Aorta (tissue), 5 donors: ENCODE results near the gene NKD1. TPM values are rescaled to one million over a fixed set of nuclear protein-coding genes. Genes with fewer than 3 reads are reported as not detected.

Experiments used
- ATAC-seq: fragments of 200-7000 bp; cut with Tn5 transposase; one replicate; pipeline ENCODE4 v1.9.1; 2022; ENCODE audit warnings: moderate library complexity; ENCODE audit not compliant: low FRiP score
- DNase-seq, 2 donors: peaks; one replicate each; pipeline ENCODE4 v3.0.0-alpha.2; 2020
- H3K27ac ChIP-seq, 2 donors: one replicate each; pipeline ENCODE4 v1.5.1; 2013; ENCODE audit warnings: low read length in 2 of 2, mild to moderate bottlenecking in 2 of 2, moderate library complexity in 2 of 2, control low read depth in 1 of 2, inconsistent platforms in 1 of 2, low read depth in 1 of 2
- H3K27me3 ChIP-seq, 2 donors: one replicate each; pipeline ENCODE4 v1.6.1; 2013; ENCODE audit warnings: control low read depth in 1 of 2, low read length in 1 of 2, mild to moderate bottlenecking in 1 of 2, moderate library complexity in 1 of 2; ENCODE audit not compliant: insufficient read depth in 2 of 2, control insufficient read depth in 1 of 2
- H3K36me3 ChIP-seq, 2 donors: one replicate each; pipeline ENCODE4 v1.6.1; 2013; ENCODE audit warnings: control low read depth in 1 of 2, low read length in 1 of 2, mild to moderate bottlenecking in 1 of 2; ENCODE audit not compliant: insufficient read depth in 2 of 2, control insufficient read depth in 1 of 2
- H3K4me1 ChIP-seq, 2 donors: one replicate each; pipeline ENCODE4 v1.6.1; 2013; ENCODE audit warnings: low read length in 2 of 2, control low read depth in 1 of 2, mild to moderate bottlenecking in 1 of 2, moderate library complexity in 1 of 2; ENCODE audit not compliant: insufficient read depth in 2 of 2, control insufficient read depth in 1 of 2
- H3K4me3 ChIP-seq, 2 donors: one replicate each; pipeline ENCODE4 v1.5.1; 2013; ENCODE audit warnings: low read length in 2 of 2, control low read depth in 1 of 2, mild to moderate bottlenecking in 1 of 2
- H3K9me3 ChIP-seq: one replicate; pipeline ENCODE4 v1.6.1; 2013; ENCODE audit warnings: mild to moderate bottlenecking, low read length; ENCODE audit not compliant: control insufficient read depth
- whole genome bisulfite sequencing, 2 donors: extraction: QIAGEN DNeasy Blood & Tissue Kit; methylation state at CpG; one replicate each; pipeline ENCODE4 v1.1.7; 2013; 5-methylcytosine and 5-hydroxymethylcytosine counted together
- intact Hi-C, 2 donors: fragments of 100-400 bp; cut with DNase I; formaldehyde crosslinking; loops; one replicate each; pipeline versions ENCODE4 v1.14.2 to v1.15.0; 2022
- polyA plus RNA-seq, 2 donors: library from polyadenylated mRNA; stranded (reverse); fragments of 200-250 nt; gene quantifications; one replicate each; pipeline ENCODE4 v1.2.3, GENCODE V29; 2013
- total RNA-seq, 2 donors: library from RNA; stranded (reverse); fragmentation: NEBNext Ultra II Directional; extraction: Animal tissue kit (Norgen Biotek cat#: 25700); gene quantifications; one replicate each; pipeline ENCODE4 v1.2.1, GENCODE V29; 2021
- donor health status: healthy with polysubstance abuse.
- donor health status: Bipolar disorder and iron deficiency.
- donor health status: DM: no; HTN: no; CAD: no.
- donor health status: DM: no; HTN: no; CAD: no.
- donor health status: DM: yes; HTN: yes; CAD: no.

Gene NKD1
- total and polyA plus RNA-seq, 4 donors, result 5.1 to 55.2 (median 21.0) TPM

- DNase-seq, result peak in 1 of 2 donors; percentile 33
- intact Hi-C loops, result loop anchor here in 1 of 2 donors (5.0 kb wide), 1 partner anchor 46 kb away; the partner anchor contains the start of gene NKD1
- ATAC-seq, result no peak
- no peaks in the 10 kb centered on the region for H3K27me3 ChIP-seq
- no peaks in the 10 kb centered on the region for H3K36me3 ChIP-seq
- WGBS, 2 donors, result 83% methylated on average over 7 of the region's 7 CpGs
- no peaks in the 10 kb centered on the region for H3K9me3 ChIP-seq
- H3K4me3 ChIP-seq, result no peak overlapping the region
- no peak overlapping the region for H3K27ac ChIP-seq
- no peaks in the 10 kb centered on the region for H3K4me1 ChIP-seq
Measured at GRCh38 chr16:50592996-50593395, 44.8 kb downstream of the NKD1 start.

- no peaks in the 10 kb centered on the region for H3K4me1 ChIP-seq
- no peaks in the 10 kb centered on the region for H3K36me3 ChIP-seq
- ATAC-seq (no peak), DNase-seq (peak in 1 of 2 donors; percentile 53)
- no peak overlapping the region for H3K27ac ChIP-seq
- intact Hi-C loops, result loop anchor here in 1 of 2 donors (5.0 kb wide), 1 partner anchor 46 kb away; the partner anchor contains the start of gene NKD1
- H3K4me3 ChIP-seq, result no peak overlapping the region
- no peaks in the 10 kb centered on the region for H3K9me3 ChIP-seq
- H3K27me3 ChIP-seq, result no peaks in the 10 kb centered on the region
- WGBS, 2 donors, result 95 to 97% methylated on average over 9 of the region's 9 CpGs
Measured at GRCh38 chr16:50593410-50594150, 45.4 kb downstream of the NKD1 start.

- H3K27ac ChIP-seq, result no peak overlapping the region
- DNase-seq (peak in 1 of 2 donors; percentile 62), ATAC-seq (no peak)
- no peaks in the 10 kb centered on the region for H3K4me1 ChIP-seq
- intact Hi-C loops, result loop anchor here in 1 of 2 donors (5.0 kb wide), 1 partner anchor 47 kb away; the partner anchor contains the start of gene NKD1
- no peaks in the 10 kb centered on the region for H3K27me3 ChIP-seq
- no peaks in the 10 kb centered on the region for H3K36me3 ChIP-seq
- 85 to 93% methylated on average over 17 of the region's 17 CpGs for WGBS, 2 donors
- H3K9me3 ChIP-seq, result no peaks in the 10 kb centered on the region
- H3K4me3 ChIP-seq, result no peak overlapping the region
Measured at GRCh38 chr16:50594308-50595260, 46.4 kb downstream of the NKD1 start.

GRCh38 chr16:50595859-50596258 lies 47.7 kb downstream of the NKD1 start:
- Histone ChIP-seq H3K9me3 (no peaks in the 10 kb centered on the region), H3K4me1 (peaks cover 0 to 2% of the 10 kb centered on the region in 2 donors), H3K27me3 (no peaks in the 10 kb centered on the region), H3K27ac (no peak overlapping the region), H3K4me3 (no peak overlapping the region), H3K36me3 (no peaks in the 10 kb centered on the region)
- DNase-seq, result peak in 1 of 2 donors; percentile 44
- intact Hi-C loops, result no loop called here
- no peak for ATAC-seq
- WGBS, 2 donors, result 91 to 96% methylated on average over 2 of the region's 2 CpGs

- H3K27me3 ChIP-seq, result no peaks in the 10 kb centered on the region
- intact Hi-C loops, result no loop called here
- H3K4me1 ChIP-seq, result peaks cover 0 to 5% of the 10 kb centered on the region in 2 donors
- H3K36me3 ChIP-seq, result no peaks in the 10 kb centered on the region
- DNase-seq, result peak in 1 of 2 donors; percentile 57
- H3K9me3 ChIP-seq, result no peaks in the 10 kb centered on the region
- no peak overlapping the region for H3K27ac ChIP-seq
- no peak for ATAC-seq
- H3K4me3 ChIP-seq, result no peak overlapping the region
- 95 to 98% methylated on average over 13 of the region's 13 CpGs for WGBS, 2 donors
Measured at GRCh38 chr16:50596762-50597450, 48.7 kb downstream of the NKD1 start.

GRCh38 chr16:50597563-50598255 lies 49.5 kb downstream of the NKD1 start:
- no peak for ATAC-seq
- Histone ChIP-seq H3K27ac (no peak overlapping the region), H3K36me3 (no peaks in the 10 kb centered on the region), H3K9me3 (no peaks in the 10 kb centered on the region), H3K4me3 (no peak overlapping the region), H3K4me1 (peaks cover 0 to 5% of the 10 kb centered on the region in 2 donors), H3K27me3 (no peaks in the 10 kb centered on the region)
- peak in 1 of 2 donors; percentile 73 for DNase-seq
- intact Hi-C loops, result no loop called here
- WGBS, 2 donors, result 91 to 94% methylated on average over 17 of the region's 17 CpGs

- 31% methylated on average over 15 of the region's 15 CpGs for WGBS, 2 donors
- H3K36me3 ChIP-seq, result no peaks in the 10 kb centered on the region
- intact Hi-C loops, result no loop called here
- H3K27ac ChIP-seq, result no peak overlapping the region
- H3K4me3 ChIP-seq, result no peak overlapping the region
- no peaks in the 10 kb centered on the region for H3K9me3 ChIP-seq
- peaks cover 0 to 5% of the 10 kb centered on the region in 2 donors for H3K4me1 ChIP-seq
- DNase-seq (peak; percentile 59 to 87), ATAC-seq (peak; percentile 33)
- no peaks in the 10 kb centered on the region for H3K27me3 ChIP-seq
Measured at GRCh38 chr16:50598256-50598894, 50.2 kb downstream of the NKD1 start.
